Heart left ventricle (tissue), 16 donors: ENCODE measurements around the gene BNIP5. TPM values are rescaled to one million over a fixed set of nuclear protein-coding genes. Genes with fewer than 3 reads are reported as not detected.

Experiments used
- ATAC-seq, 4 donors: fragments of 200-7000 bp; cut with Tn5 transposase; one replicate each; pipeline ENCODE4 v1.9.1; 2020 to 2022; ENCODE audit warnings: moderate library complexity in 4 of 4, mild to moderate bottlenecking in 3 of 4, moderate number of reproducible peaks in 1 of 4
- DNase-seq, 5 donors: peaks; one replicate each; pipeline ENCODE4 v3.0.0-alpha.2; 2020
- H3K27ac ChIP-seq, 12 donors: fragments of 200-600 bp; sonication (generic) in 4 of 12; one replicate each; pipeline versions ENCODE4 v1.5.0 to v1.8.0; 2016 to 2022; ENCODE audit warnings: mild to moderate bottlenecking in 2 of 12
- H3K27me3 ChIP-seq, 9 donors: fragments of 200-600 bp; sonication (generic) in 2 of 9; one replicate each; pipeline versions ENCODE4 v1.5.1 to v1.8.0; 2016 to 2022; ENCODE audit warnings: mild to moderate bottlenecking in 3 of 9
- H3K36me3 ChIP-seq, 9 donors: fragments of 200-600 bp; sonication (generic) in 2 of 9; one replicate each; pipeline versions ENCODE4 v1.5.0 to v1.8.0; 2018 to 2022; ENCODE audit warnings: mild to moderate bottlenecking in 2 of 9
- H3K4me1 ChIP-seq, 12 donors: fragments of 200-600 bp; sonication (generic) in 4 of 12; one replicate each; pipeline versions ENCODE4 v1.5.0 to v1.8.0; 2016 to 2022; ENCODE audit warnings: mild to moderate bottlenecking in 3 of 12
- H3K4me3 ChIP-seq, 12 donors: fragments of 200-600 bp; sonication (generic) in 4 of 12; one replicate each; pipeline versions ENCODE4 v1.5.0 to v1.8.0; 2017 to 2022; ENCODE audit warnings: mild to moderate bottlenecking in 9 of 12, moderate library complexity in 4 of 12
- H3K9me3 ChIP-seq, 12 donors: fragments of 200-600 bp; sonication (generic) in 4 of 12; one replicate each; pipeline versions ENCODE4 v1.5.0 to v1.8.0; 2016 to 2022; ENCODE audit warnings: mild to moderate bottlenecking in 1 of 12
- POLR2A ChIP-seq, 2 donors: fragments of 450-650 bp; IDR thresholded peaks; one replicate each; pipeline ENCODE4 v1.6.1; 2017; ENCODE audit warnings: antibody characterized with exemption in 2 of 2, mild to moderate bottlenecking in 2 of 2, moderate library complexity in 2 of 2
- WGBS, 4 donors: extraction: QIAGEN DNeasy Blood & Tissue Kit in 2 of 4; methylation state at CpG; one replicate each; pipeline versions ENCODE4 v1.1.5 to v1.1.7; 2013 to 2018; 5-methylcytosine and 5-hydroxymethylcytosine counted together
- intact Hi-C, 10 donors: fragments of 100-400 bp; cut with DNase I; formaldehyde crosslinking; loops; one replicate each; pipeline versions ENCODE4 v1.11.1 to v1.14.2; 2022
- polyA plus RNA-seq, 2 donors: library from polyadenylated mRNA; stranded (reverse); fragments of 200-250 nt; gene quantifications; one replicate each; pipeline ENCODE4 v1.2.3, GENCODE V29; 2013
- total RNA-seq, 9 donors: library from RNA; depleted of rRNA in 2 of 9; stranded (reverse); fragments of >200 nt in 2 of 9; fragmentation: NEBNext Ultra II Directional in 3 of 9; extraction: Animal tissue kit (Norgen Biotek cat#: 25700) in 3 of 9; gene quantifications; one replicate each; pipeline versions ENCODE4 v1.1.0 to v1.2.4, GENCODE V29; 2016 to 2023
- TF ChIP-seq, protein P1 (sequence below), 12 donors: fragments of 200-600 bp; sonication (generic) in 4 of 12; IDR thresholded peaks; one replicate each; pipeline versions ENCODE4 v1.5.0 to v1.8.0; 2018 to 2022; ENCODE audit warnings: antibody characterized with exemption in 12 of 12, mild to moderate bottlenecking in 5 of 12
- donor health status: ischemic (EF 13 %, LVEDD 7.1; RV severe dilation, severe dysfunction).
- donor health status: healthy with polysubstance abuse.
- donor health status: DM: no; HTN: yes; CAD: no.
- donor health status: DM: no; HTN: no; CAD: no.
- donor health status: ischemic (EF 25% LVEDD 6.9; RV normal size, moderate dysfunction).
- donor health status: ischemic (EF 25% LVEDD 5.7; RV mildly dilated, moderate dysfunction).
- donor health status: healthy.
- donor health status: DM: yes; HTN: yes; CAD: no.
- donor health status: ischemic (EF 35%, LVEDD 5.7; RV mildly dilated, moderate dysfunction).
- donor health status: nonischemic (EF 11% LVEDD 7.7; RV severe dilation, severe dysfunction).
- donor health status: DM: yes; HTN: yes; CAD: no.
- donor health status: PGD.
- donor health status: ischemic (EF 29% LVEDD 5.4; RV normal size, mild dysfunction).
- donor health status: nonischemic (EF 23%, LVEDD 6.1; RV moderate dilation, normal function).

Gene BNIP5
- total and polyA plus RNA-seq, 11 donors, result not detected

DNA sequence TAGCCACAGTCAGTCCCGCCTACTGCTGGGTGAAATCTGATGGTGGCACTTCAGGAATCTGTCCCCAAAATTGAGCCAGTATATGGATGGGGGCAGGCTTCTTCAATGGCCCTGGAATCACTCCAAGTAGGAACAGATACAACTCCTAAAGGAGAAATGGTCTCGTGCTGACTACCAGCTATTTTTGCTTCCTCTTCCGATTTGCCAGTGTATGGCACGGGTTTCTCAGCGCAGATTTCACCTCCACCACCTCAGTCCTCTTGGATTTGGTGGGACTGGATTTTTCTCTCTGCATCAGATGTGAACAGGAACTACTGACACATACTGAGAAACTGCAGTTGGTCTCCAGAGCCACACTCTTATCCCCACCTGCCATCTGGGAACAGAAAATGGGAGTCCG is 39.6 kb downstream of the BNIP5 start:
- TF ChIP-seq, protein P1, sequence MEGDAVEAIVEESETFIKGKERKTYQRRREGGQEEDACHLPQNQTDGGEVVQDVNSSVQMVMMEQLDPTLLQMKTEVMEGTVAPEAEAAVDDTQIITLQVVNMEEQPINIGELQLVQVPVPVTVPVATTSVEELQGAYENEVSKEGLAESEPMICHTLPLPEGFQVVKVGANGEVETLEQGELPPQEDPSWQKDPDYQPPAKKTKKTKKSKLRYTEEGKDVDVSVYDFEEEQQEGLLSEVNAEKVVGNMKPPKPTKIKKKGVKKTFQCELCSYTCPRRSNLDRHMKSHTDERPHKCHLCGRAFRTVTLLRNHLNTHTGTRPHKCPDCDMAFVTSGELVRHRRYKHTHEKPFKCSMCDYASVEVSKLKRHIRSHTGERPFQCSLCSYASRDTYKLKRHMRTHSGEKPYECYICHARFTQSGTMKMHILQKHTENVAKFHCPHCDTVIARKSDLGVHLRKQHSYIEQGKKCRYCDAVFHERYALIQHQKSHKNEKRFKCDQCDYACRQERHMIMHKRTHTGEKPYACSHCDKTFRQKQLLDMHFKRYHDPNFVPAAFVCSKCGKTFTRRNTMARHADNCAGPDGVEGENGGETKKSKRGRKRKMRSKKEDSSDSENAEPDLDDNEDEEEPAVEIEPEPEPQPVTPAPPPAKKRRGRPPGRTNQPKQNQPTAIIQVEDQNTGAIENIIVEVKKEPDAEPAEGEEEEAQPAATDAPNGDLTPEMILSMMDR (IDR thresholded peaks at IDR 0.05), result no peak
- ATAC-seq (no peak), DNase-seq (no peak)
- Histone ChIP-seq H3K36me3 (no peaks in the 10 kb centered on the region), H3K9me3 (no peaks in the 10 kb centered on the region), H3K4me1 (peaks cover 0 to 12% (median 0%) of the 10 kb centered on the region in 12 donors), H3K27me3 (peaks cover 0 to 11% (median 0%) of the 10 kb centered on the region in 9 donors), H3K27ac (no peak overlapping the region), H3K4me3 (no peak overlapping the region)
- intact Hi-C loops, result no loop called here
- WGBS, 4 donors, result 54 to 64% (median 63%) methylated on average over 6 of the region's 6 CpGs

DNA sequence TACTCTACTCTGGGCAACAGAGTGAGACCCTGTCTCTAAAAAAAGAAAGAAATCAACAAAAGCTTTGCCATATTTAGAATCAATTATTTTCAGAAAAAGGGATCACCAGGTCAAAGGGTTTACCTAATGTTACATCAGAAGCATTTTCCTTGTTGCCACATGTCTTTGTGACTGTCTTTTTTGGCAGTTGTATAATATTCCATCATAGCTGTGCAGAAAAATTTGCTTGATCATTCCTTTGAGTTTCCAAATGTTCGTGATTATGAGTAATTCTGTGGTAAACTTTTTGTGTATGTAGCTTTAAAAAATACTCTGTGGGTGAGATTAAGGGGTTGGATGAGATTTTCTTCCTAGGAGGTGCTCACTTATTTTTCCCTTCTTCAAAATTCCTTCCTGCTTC is 40.4 kb downstream of the BNIP5 start:
- Histone ChIP-seq H3K36me3 (no peaks in the 10 kb centered on the region), H3K27me3 (peaks cover 0 to 6% (median 0%) of the 10 kb centered on the region in 9 donors), H3K4me1 (peaks cover 0 to 17% (median 0%) of the 10 kb centered on the region in 12 donors), H3K9me3 (no peaks in the 10 kb centered on the region), H3K4me3 (no peak overlapping the region), H3K27ac (no peak overlapping the region)
- ATAC-seq (no peak), DNase-seq (no peak)
- 53 to 68% (median 62%) methylated on average over 1 of the region's 1 CpG for WGBS, 4 donors
- intact Hi-C loops, result no loop called here
- TF ChIP-seq, protein P1 (IDR thresholded peaks at IDR 0.05), result no peak
- TF ChIP-seq POLR2A (IDR thresholded peaks at IDR 0.05), result no peak

DNA sequence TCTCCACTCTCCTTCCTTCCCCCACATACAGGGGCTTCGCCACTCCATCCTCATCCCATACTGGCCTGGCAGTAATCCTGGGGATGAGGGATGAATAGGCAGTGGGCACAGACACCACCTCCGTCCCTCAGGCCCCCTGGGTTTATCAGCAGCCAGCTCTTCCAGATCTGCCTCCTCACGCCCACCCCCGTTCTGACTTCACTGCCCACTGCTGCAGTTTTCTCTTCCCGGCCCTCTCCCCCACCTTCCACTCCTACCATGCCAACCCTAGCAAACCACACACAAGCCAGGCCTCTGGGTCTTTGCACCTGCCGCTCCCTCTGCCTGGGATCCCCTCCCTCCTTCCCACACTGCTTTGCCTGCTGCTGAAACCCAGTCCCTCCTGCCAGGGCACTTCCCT is 44.5 kb downstream of the BNIP5 start:
- DNase-seq (no peak), ATAC-seq (no peak)
- Histone ChIP-seq H3K27me3 (peaks cover 0 to 32% (median 1%) of the 10 kb centered on the region in 9 donors), H3K4me1 (peaks cover 0 to 28% (median 0%) of the 10 kb centered on the region in 12 donors), H3K36me3 (no peaks in the 10 kb centered on the region), H3K27ac (no peak overlapping the region), H3K4me3 (no peak overlapping the region), H3K9me3 (no peaks in the 10 kb centered on the region)
- TF ChIP-seq, protein P1 (IDR thresholded peaks at IDR 0.05), result no peak
- 78 to 92% (median 87%) methylated on average over 6 of the region's 6 CpGs for WGBS, 4 donors
- intact Hi-C loops, result no loop called here

DNA sequence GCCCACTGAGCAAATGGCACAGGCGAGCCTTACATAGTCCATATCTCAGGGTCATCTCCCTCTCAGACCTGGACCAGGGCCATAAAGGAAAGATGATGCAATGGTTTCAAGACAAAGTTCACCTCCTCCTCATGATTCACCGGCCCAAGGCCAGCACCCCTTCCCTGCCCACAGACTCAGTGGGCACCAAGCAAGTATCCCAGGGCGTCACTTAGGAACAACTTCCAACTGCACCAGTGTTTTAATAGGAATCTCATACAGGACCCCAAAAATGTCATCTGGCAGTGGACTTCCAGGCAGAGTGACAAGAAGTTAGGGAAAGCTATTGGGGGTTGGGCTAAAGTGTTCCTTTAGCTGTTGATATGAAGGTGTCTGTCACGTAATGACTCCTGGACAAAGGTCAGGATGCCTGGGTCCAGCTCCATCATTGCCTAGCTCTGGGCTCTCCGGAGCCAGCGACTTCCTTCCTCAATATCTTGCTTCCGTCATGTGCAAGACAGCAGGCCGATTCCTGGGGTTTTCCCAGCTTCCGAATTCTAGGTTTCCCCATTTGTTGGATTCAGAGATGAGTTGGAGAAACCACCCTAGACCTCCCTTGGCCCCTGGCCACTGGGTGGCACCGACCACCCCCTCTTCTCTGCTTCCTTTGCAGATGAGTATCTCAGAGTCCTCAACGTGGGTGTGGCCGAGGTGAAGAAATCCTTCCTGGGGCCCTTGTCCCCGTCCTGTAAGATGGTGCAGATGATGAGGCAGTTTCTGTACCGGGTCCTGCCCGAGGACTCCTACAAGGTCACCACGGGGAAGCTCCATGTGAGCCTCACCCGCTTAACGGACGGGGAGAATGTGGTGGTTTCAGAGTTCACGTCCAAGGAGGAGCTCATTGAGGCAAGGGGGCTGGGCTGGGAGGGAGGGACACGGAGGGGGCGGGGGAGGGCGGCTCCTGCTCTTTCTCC is 45.7 kb downstream of the BNIP5 start:
- DNase-seq (no peak), ATAC-seq (peak in 2 of 4 donors; percentile 37 to 55)
- WGBS, 4 donors, result 64 to 69% (median 65%) methylated on average over 16 to 23 of the region's 23 CpGs
- peak overlapping the region in 1 of 12 donors; percentile 19 for H3K4me3 ChIP-seq
- H3K9me3 ChIP-seq, result no peaks in the 10 kb centered on the region
- TF ChIP-seq, protein P1 (IDR thresholded peaks at IDR 0.05), result no peak
- no peak for TF ChIP-seq POLR2A (IDR thresholded peaks at IDR 0.05)
- peaks cover 0 to 40% (median 6%) of the 10 kb centered on the region in 9 donors for H3K27me3 ChIP-seq
- intact Hi-C loops, result no loop called here
- peaks cover 0 to 21% (median 0%) of the 10 kb centered on the region in 12 donors for H3K4me1 ChIP-seq
- no peak overlapping the region for H3K27ac ChIP-seq
- H3K36me3 ChIP-seq, result no peaks in the 10 kb centered on the region
